Pancreas (tissue), 10 donors: ENCODE results near the gene SLC5A11. TPM values are rescaled to one million over a fixed set of nuclear protein-coding genes. Genes with fewer than 3 reads are reported as not detected.

ENCODE experiments used
- ATAC-seq, 4 donors: fragments of 200-7000 bp; cut with Tn5 transposase; one replicate each; pipeline versions ENCODE4 v1.8.0 to v1.9.1; 2020; ENCODE audit warnings: mild to moderate bottlenecking in 4 of 4, moderate library complexity in 4 of 4
- DNase-seq, 6 donors: peaks; one replicate each; pipeline ENCODE4 v3.0.0-alpha.2; 2020
- FAIRE-seq: peaks from 2 replicates; lab custom pipeline; 2012; peaks lifted over from hg19 to GRCh38; lab: Jason Lieb, UNC
- H3K27ac ChIP-seq, 4 donors: fragments of 200-600 bp; sonication (generic); 1 replicate in 3 of 4; 2 replicates in 1 of 4; pipeline versions ENCODE4 v1.5.0 to v1.8.0; 2020
- H3K27me3 ChIP-seq, 4 donors: fragments of 200-600 bp; one replicate each; pipeline ENCODE4 v1.8.0; 2021
- H3K36me3 ChIP-seq, 3 donors: fragments of 200-600 bp; sonication (generic) in 1 of 3; one replicate each; pipeline versions ENCODE4 v1.5.0 to v1.8.0; 2020 to 2021
- H3K4me1 ChIP-seq, 3 donors: fragments of 200-600 bp; one replicate each; pipeline ENCODE4 v1.8.0; 2021
- H3K4me3 ChIP-seq, 4 donors: fragments of 200-600 bp; sonication (generic) in 2 of 4; one replicate each; pipeline versions ENCODE4 v1.5.0 to v1.8.0; 2020 to 2021
- H3K9me3 ChIP-seq, 4 donors: fragments of 200-600 bp; one replicate each; pipeline ENCODE4 v1.8.0; 2021
- WGBS, 2 donors: extraction: QIAGEN DNeasy Blood & Tissue Kit; methylation state at CpG; one replicate each; pipeline ENCODE4 v1.1.7; 2013; 5-methylcytosine and 5-hydroxymethylcytosine counted together
- intact Hi-C, 3 donors: fragments of 100-400 bp; cut with DNase I; formaldehyde crosslinking; loops; one replicate each; pipeline versions ENCODE4 v1.11.1 to v1.14.2; 2022
- polyA plus RNA-seq, 2 donors: library from polyadenylated mRNA; stranded (reverse); fragments of 200-250 nt; gene quantifications; one replicate each; pipeline ENCODE4 v1.2.3, GENCODE V29; 2013
- total RNA-seq, 6 donors: library from RNA; stranded (reverse); fragmentation: NEBNext Ultra II Directional in 4 of 6; extraction: Animal tissue kit (Norgen Biotek cat#: 25700) in 4 of 6; gene quantifications; one replicate each; pipeline versions ENCODE4 v1.2.1 to v1.2.4, GENCODE V29; 2021 to 2023
- TF ChIP-seq, protein P1 (sequence below), 4 donors: fragments of 200-600 bp; sonication (generic) in 3 of 4; IDR thresholded peaks; one replicate each; pipeline versions ENCODE4 v1.5.0 to v1.8.0; 2021; ENCODE audit warnings: antibody characterized with exemption in 4 of 4
- donor health status: healthy with polysubstance abuse.
- donor health status: DM: no; HTN: no; CAD: no; lungs with moderate emphysema.
- donor health status: DM: no; HTN: no; CAD: no.
- donor health status: control.
- donor health status: control.
- donor health status: Bipolar disorder and iron deficiency.
- donor health status: DM: yes; HTN: yes; CAD: no.
- donor health status: DM: no; HTN: no; CAD: no.
- donor health status: DM: no; HTN: no; CAD: no.
- donor health status: DM: yes; HTN: yes; CAD: no.

SLC5A11 gene
- total RNA-seq (1 to 10 TPM in 1 of 6 donors, under 1 TPM in 3, not detected in 2; 0.22 to 1.0 (median 0.46) TPM), polyA plus RNA-seq (under 1 TPM; 0.08 to 0.26 TPM)

DNA sequence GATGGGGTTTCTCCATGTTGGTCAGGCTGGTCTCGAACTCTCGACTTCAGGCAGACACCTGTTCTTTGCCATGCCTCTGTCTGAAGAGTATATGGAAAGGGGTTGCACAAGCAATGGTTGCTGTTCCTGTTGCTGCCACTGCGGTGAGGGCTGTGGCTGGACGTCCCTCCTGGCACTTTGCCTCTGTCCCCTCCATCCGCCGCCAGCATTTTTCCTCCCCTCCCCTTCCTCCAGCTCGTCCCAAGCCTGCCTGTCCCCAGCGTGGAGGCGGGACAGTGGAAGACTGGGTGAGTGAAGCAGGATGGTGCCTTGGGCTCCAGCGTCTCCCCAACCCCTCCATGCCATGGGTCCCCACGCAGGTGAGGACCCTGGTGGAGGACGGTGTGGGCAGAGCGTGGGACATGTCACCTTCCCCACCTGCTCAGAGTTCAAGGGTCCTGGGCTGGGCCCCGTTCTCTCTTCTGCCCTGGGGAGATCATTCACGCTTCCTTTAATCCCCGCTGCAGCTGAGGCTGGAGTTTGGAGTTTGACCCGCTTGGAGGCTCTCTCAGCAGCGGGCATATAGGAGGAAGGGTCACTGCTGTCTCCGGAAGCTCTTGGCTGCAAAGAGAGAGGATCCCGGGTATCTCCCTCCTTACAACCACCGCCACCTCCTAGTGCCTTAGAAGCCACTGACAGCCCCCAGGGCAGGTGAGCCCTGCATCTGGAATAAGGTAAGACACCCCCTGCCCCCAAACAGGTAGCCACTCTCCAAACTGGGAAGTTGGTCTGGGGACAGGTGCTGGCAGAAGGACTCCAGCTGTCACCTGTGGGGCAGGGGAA is at the start of gene SLC5A11:
TSS of gene SLC5A11 (plus strand) at position 238 of the 822 bp plus-strand sequence. CDS start 12,681 bp downstream, outside the sequence.
- FAIRE-seq = no peak
- intact Hi-C loops = no loop called here
- Histone ChIP-seq H3K27ac (no peak within 1 kb of the TSS), H3K36me3 (no peaks in the 10 kb centered on the region), H3K9me3 (no peaks in the 10 kb centered on the region), H3K27me3 (no peaks in the 10 kb centered on the region), H3K4me3 (no peak within 1 kb of the TSS), H3K4me1 (no peaks in the 10 kb centered on the region)
- TF ChIP-seq, protein P1, sequence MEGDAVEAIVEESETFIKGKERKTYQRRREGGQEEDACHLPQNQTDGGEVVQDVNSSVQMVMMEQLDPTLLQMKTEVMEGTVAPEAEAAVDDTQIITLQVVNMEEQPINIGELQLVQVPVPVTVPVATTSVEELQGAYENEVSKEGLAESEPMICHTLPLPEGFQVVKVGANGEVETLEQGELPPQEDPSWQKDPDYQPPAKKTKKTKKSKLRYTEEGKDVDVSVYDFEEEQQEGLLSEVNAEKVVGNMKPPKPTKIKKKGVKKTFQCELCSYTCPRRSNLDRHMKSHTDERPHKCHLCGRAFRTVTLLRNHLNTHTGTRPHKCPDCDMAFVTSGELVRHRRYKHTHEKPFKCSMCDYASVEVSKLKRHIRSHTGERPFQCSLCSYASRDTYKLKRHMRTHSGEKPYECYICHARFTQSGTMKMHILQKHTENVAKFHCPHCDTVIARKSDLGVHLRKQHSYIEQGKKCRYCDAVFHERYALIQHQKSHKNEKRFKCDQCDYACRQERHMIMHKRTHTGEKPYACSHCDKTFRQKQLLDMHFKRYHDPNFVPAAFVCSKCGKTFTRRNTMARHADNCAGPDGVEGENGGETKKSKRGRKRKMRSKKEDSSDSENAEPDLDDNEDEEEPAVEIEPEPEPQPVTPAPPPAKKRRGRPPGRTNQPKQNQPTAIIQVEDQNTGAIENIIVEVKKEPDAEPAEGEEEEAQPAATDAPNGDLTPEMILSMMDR (IDR thresholded peaks at IDR 0.05) = no peak
- 73% methylated on average over 21 of the region's 21 CpGs for WGBS, 2 donors
- DNase-seq = no peak
- ATAC-seq = no peak

GRCh38 chr16:24800586-24800985 is 45.2 kb upstream of the SLC5A11 start:
- no peak for FAIRE-seq
- H3K9me3 ChIP-seq = no peaks in the 10 kb centered on the region
- H3K4me1 ChIP-seq = no peaks in the 10 kb centered on the region
- DNase-seq = no peak
- no peaks in the 10 kb centered on the region for H3K27me3 ChIP-seq
- ATAC-seq = peak in 3 of 4 donors; percentile 25 to 48 (median 36)
- no peak overlapping the region for H3K4me3 ChIP-seq
- peaks cover 3 to 76% (median 29%) of the 10 kb centered on the region in 3 donors for H3K36me3 ChIP-seq
- 86 to 91% methylated on average over 4 of the region's 4 CpGs for WGBS, 2 donors
- H3K27ac ChIP-seq = no peak overlapping the region
- TF ChIP-seq, protein P1 (IDR thresholded peaks at IDR 0.05) = no peak
- intact Hi-C loops = no loop called here

DNA sequence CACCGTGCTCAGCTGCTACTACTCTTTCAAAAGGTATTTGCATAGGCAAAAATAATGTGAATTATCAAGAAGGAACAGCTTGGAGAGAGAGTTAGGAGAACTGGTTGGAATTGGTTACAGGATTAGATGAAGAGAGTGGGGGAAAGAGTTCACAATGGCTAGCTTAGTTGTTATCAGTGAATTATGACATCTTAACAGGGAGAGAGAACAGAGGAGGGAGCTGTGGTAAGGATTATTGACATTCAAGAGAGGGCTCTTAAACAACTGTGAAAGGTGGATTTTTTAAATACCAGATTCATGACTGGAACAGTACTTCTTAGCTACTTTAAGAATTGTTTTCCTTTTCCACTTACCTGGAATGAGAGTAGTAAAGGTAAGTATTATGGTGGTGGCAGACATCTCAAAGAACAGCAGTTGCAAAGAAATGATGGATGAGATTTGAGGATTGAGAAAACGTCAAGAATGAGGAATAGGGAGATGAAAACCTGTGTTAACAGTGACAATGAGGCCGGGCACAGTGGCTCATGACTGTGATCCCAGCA is 43.9 kb upstream of the SLC5A11 start:
- ATAC-seq (no peak), FAIRE-seq (no peak), DNase-seq (no peak)
- Histone ChIP-seq H3K9me3 (no peaks in the 10 kb centered on the region), H3K4me1 (no peaks in the 10 kb centered on the region), H3K27ac (no peak overlapping the region), H3K27me3 (no peaks in the 10 kb centered on the region), H3K4me3 (no peak overlapping the region), H3K36me3 (peaks cover 3 to 78% (median 36%) of the 10 kb centered on the region in 3 donors)
- 79 to 85% methylated on average over 3 of the region's 3 CpGs for WGBS, 2 donors
- TF ChIP-seq, protein P1 (IDR thresholded peaks at IDR 0.05) = no peak
- intact Hi-C loops = no loop called here

DNA sequence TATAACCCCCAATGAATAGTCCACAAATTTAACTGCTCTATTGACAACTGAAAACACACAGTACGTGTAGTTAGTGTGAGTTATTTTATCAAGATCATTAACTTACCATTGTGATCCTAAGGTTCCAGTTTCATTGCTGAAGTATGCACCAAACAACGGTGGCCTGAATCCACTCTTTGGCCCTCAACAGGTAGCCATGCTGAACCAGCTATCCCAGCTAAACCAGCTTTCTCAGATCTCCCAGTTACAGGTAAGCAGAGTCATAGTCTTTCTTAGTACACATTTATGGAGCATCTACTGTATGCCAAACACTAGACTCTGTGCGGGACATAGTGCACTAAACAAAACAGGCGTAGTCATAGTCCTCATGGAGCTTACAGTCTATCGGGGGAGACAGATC is 40.3 kb upstream of the SLC5A11 start:
- H3K9me3 ChIP-seq = no peaks in the 10 kb centered on the region
- no peaks in the 10 kb centered on the region for H3K4me1 ChIP-seq
- no peak overlapping the region for H3K4me3 ChIP-seq
- WGBS, 2 donors = 84 to 89% methylated on average over 5 of the region's 5 CpGs
- TF ChIP-seq, protein P1 (IDR thresholded peaks at IDR 0.05) = no peak
- H3K27ac ChIP-seq = no peak overlapping the region
- peaks cover 0 to 81% (median 43%) of the 10 kb centered on the region in 3 donors for H3K36me3 ChIP-seq
- intact Hi-C loops = no loop called here
- no peaks in the 10 kb centered on the region for H3K27me3 ChIP-seq
- ATAC-seq (no peak), FAIRE-seq (no peak), DNase-seq (no peak)
